ENCODE results near the gene DOCK11.

DOCK11 gene

DNA sequence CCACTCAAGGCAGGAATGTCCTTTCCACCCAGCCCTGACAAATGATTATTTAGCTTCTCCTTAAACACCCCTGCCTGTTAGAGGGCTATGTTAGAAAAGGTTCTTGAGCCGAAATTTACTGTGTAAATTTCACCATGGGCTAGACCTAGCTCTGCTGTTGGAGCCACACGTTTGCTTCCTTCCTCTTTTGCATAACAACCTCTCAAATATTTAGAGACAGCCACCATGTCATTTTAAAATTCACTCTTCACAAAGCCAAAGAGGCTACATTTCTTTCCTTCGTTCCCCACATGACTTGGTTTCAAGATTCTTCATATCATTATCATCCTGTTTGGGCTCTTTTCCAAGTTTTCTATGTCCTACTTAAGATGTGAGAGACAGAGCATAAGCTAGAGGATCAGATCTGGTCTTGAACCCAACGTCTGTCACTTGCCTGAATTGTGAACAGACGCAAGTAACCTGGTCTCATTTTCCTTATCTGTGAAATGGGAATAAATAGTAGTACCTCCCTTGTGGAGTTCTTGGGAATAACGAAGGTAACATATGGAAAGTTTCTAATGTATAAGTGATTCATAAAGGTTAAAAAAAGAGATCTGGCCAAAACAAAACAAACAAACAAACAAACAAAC, 6.7 kb downstream of the DOCK11 start (continued):
- TF ChIP-seq ZBTB7A (tag by site-specific recombination; IDR thresholded peaks at IDR 0.05; ENCODE audit: low read depth) (no peak), KLF8 (tag by site-specific recombination; IDR thresholded peaks at IDR 0.05) (no peak)

- H3K27ac ChIP-seq (ENCODE audit: extremely low read depth, low read depth, low read length) = no peak overlapping the region
- H3K4me1 ChIP-seq (ENCODE audit: control insufficient read depth, insufficient read depth, low read length) = no peaks in the 10 kb centered on the region
- CTCF ChIA-PET = no interaction called here
- no peaks in the 10 kb centered on the region for H3K9me3 ChIP-seq (ENCODE audit: control insufficient read depth, insufficient read depth, low read depth, low read length)
- no peak overlapping the region for H3K4me3 ChIP-seq (ENCODE audit: low read depth, low read length)
- H3K36me3 ChIP-seq (ENCODE audit: control insufficient read depth in 2 of 2, insufficient read depth in 1 of 2, low read length in 2 of 2) = no peaks in the 10 kb centered on the region; a peak in 1 of 3 replicates
- no peak for TF ChIP-seq ZNF621 (tag by site-specific recombination; IDR thresholded peaks at IDR 0.05)
- TF ChIP-seq SCRT2 (tag by site-specific recombination; IDR thresholded peaks at IDR 0.05) = no peak
- no peak for TF ChIP-seq ZNF645 (tag by site-specific recombination; IDR thresholded peaks at IDR 0.05)
- TF ChIP-seq ZSCAN30 (tag by site-specific recombination; IDR thresholded peaks at IDR 0.05) = no peak
- TF ChIP-seq, protein P1, sequence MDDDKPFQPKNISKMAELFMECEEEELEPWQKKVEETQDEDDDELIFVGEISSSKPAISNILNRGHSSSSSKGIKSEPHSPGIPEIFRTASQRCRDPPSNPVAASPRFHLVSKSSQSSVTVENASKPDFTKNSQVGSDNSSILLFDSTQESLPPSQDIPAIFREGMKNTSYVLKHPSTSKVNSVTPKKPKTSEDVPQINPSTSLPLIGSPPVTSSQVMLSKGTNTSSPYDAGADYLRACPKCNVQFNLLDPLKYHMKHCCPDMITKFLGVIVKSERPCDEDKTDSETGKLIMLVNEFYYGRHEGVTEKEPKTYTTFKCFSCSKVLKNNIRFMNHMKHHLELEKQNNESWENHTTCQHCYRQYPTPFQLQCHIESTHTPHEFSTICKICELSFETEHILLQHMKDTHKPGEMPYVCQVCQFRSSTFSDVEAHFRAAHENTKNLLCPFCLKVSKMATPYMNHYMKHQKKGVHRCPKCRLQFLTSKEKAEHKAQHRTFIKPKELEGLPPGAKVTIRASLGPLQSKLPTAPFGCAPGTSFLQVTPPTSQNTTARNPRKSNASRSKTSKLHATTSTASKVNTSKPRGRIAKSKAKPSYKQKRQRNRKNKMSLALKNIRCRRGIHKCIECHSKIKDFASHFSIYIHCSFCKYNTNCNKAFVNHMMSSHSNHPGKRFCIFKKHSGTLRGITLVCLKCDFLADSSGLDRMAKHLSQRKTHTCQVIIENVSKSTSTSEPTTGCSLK (tag by site-specific recombination; IDR thresholded peaks at IDR 0.05) = no peak
- TF ChIP-seq MZF1 (tag by site-specific recombination; IDR thresholded peaks at IDR 0.05; ENCODE audit: borderline replicate concordance) = no peak
- TF ChIP-seq OSR2 (tag by site-specific recombination; IDR thresholded peaks at IDR 0.05) = no peak
- TF ChIP-seq ZBTB1 (tag by site-specific recombination; IDR thresholded peaks at IDR 0.05) = no peak
- no peak for TF ChIP-seq ZNF585B (tag by site-specific recombination; IDR thresholded peaks at IDR 0.05)
- TF ChIP-seq ZBTB17 (tag by site-specific recombination; IDR thresholded peaks at IDR 0.05) = no peak
- no peak for TF ChIP-seq ZNF701 (tag by site-specific recombination; IDR thresholded peaks at IDR 0.05)
- no peak for TF ChIP-seq ZNF175 (tag by site-specific recombination; IDR thresholded peaks at IDR 0.05)
- TF ChIP-seq ZBTB11 (tag by site-specific recombination; conservative IDR thresholded peaks at IDR 0.05; ENCODE audit: low read depth) = no peak
- no peak for TF ChIP-seq IKZF3 (tag by site-specific recombination; IDR thresholded peaks at IDR 0.05)
- no peak for TF ChIP-seq GLI4 (tag by site-specific recombination; IDR thresholded peaks at IDR 0.05)
- no peak for TF ChIP-seq ZNF211 (tag by site-specific recombination; IDR thresholded peaks at IDR 0.05; ENCODE audit: low read depth)
- no peak for TF ChIP-seq ZNF223 (tag by site-specific recombination; IDR thresholded peaks at IDR 0.05)
- no peak for TF ChIP-seq ZNF830 (tag by site-specific recombination; IDR thresholded peaks at IDR 0.05; ENCODE audit: low read depth)
- POLR2A ChIA-PET = no interaction called here
Observed at GRCh38 chrX:118503260-118504041, 7.8 kb downstream of the DOCK11 start.

Data from HEK293 (cell line).